Glutamatergic neuron (in vitro differentiated cells): Measurements from ENCODE around the gene SRSF8. TPM values are rescaled to one million over a fixed set of nuclear protein-coding genes. Genes with fewer than 3 reads are reported as not detected.
"Not testable (repeated sequence)": the region's sequence is repeated elsewhere in the genome, so short reads cannot be mapped to it uniquely, and the experiment has no call there.

Experiments
- DNase-seq: peaks from one replicate; pipeline ENCODE4 v3.0.0; 2022
- H3K27ac Mint-ChIP-seq: one replicate; pipeline ENCODE4 v1.8.0; 2020; ENCODE audit warnings: mild to moderate bottlenecking, mixed read lengths, inconsistent platforms; ENCODE audit not compliant: unreplicated experiment
- H3K27me3 Mint-ChIP-seq: one replicate; pipeline ENCODE4 v1.8.0; 2020; ENCODE audit warnings: mild to moderate bottlenecking, moderate library complexity, mixed read lengths, inconsistent platforms; ENCODE audit not compliant: unreplicated experiment
- H3K36me3 Mint-ChIP-seq: one replicate; pipeline ENCODE4 v1.8.0; 2020; ENCODE audit warnings: mild to moderate bottlenecking, mixed read lengths, inconsistent platforms; ENCODE audit not compliant: unreplicated experiment
- H3K4me1 Mint-ChIP-seq: one replicate; pipeline ENCODE4 v1.8.0; 2020; ENCODE audit warnings: mild to moderate bottlenecking, low read depth, mixed read lengths, inconsistent platforms; ENCODE audit not compliant: unreplicated experiment
- H3K4me3 Mint-ChIP-seq: one replicate; pipeline ENCODE4 v1.8.0; 2020; ENCODE audit warnings: mild to moderate bottlenecking, mixed read lengths, inconsistent platforms; ENCODE audit not compliant: unreplicated experiment
- H3K9me3 Mint-ChIP-seq: one replicate; pipeline ENCODE4 v1.8.0; 2020; ENCODE audit warnings: mild to moderate bottlenecking, moderate library complexity, mixed read lengths, inconsistent platforms; ENCODE audit not compliant: unreplicated experiment
- CTCF ChIP-seq: fragments of 200-600 bp; sonication (generic); IDR thresholded peaks from one replicate; pipeline ENCODE4 v1.5.0; 2021; ENCODE audit not compliant: partially characterized antibody, unreplicated experiment
- total RNA-seq: library from RNA; stranded (reverse); fragmentation: NEBNext Ultra II Directional; extraction: Animal tissue kit (Norgen Biotek cat#: 25700); gene quantifications from one replicate; pipeline ENCODE4 v1.2.1, GENCODE V29; 2021; ENCODE audit not compliant: unreplicated experiment

SRSF8 gene
- total RNA-seq, 1 donor from 2014 or later, result 45.2 TPM

DNA sequence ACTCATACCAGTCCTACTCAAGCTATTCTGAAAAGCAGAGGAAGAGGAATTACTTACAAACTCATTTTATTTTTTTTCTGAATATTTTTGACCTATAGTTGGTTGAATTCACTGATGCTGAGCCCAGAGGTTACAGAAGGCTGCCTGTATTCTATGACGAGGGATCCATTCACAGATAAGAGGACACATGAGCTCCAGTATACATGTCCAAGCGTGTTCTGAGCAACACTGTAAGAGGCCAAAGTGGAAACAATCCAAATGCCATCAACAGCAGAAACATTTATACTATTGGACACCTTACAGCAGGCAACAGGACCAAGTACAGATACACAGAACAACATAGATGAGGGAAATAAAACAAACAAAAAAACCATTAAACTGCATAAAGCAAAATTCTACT, 31.4 kb upstream of the SRSF8 start:
- no peak for TF ChIP-seq CTCF
- H3K27ac Mint-ChIP-seq, result no peak overlapping the region
- H3K4me1 Mint-ChIP-seq, result no peaks in the 10 kb centered on the region
- no peaks in the 10 kb centered on the region for H3K27me3 Mint-ChIP-seq
- peaks cover 2% of the 10 kb centered on the region for H3K9me3 Mint-ChIP-seq
- DNase-seq, result no peak
- no peaks in the 10 kb centered on the region for H3K36me3 Mint-ChIP-seq
- H3K4me3 Mint-ChIP-seq, result no peak overlapping the region

DNA sequence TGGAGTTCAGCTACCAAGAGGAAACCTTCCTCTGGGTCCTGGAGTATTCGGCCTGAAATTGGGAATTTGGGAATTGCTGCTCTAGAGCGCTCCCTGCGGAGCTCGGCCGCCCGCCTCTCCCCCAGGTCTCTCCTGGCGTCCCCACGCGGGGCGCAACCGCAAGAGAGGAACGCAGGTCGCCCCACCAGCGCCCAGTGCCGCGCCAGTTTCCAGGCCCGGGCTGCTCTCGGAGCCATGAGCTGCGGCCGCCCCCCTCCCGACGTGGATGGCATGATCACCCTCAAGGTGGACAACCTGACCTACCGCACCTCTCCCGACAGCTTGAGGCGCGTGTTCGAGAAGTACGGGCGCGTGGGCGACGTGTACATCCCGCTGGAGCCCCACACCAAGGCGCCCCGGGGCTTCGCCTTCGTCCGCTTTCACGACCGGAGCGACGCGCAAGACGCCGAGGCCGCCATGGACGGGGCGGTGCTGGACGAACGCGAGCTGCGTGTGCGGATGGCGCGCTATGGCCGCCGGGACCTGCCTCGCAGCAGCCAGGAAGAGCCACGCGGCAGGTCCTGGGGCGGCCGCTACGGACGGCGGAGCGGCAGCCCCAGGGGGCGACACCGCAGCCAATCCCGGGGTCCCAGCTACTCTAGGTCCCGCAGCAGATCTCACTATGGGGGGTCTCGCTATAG, 29.2 kb upstream of the SRSF8 start:
- not testable (repeated sequence) for H3K9me3 Mint-ChIP-seq, H3K27ac Mint-ChIP-seq, H3K27me3 Mint-ChIP-seq, H3K36me3 Mint-ChIP-seq, DNase-seq, H3K4me3 Mint-ChIP-seq, H3K4me1 Mint-ChIP-seq

- no peak overlapping the region for H3K27ac Mint-ChIP-seq
Observed at GRCh38 chr11:95042239-95042638, 24.5 kb upstream of the SRSF8 start.

GRCh38 chr11:95042906-95043305, 23.8 kb upstream of the SRSF8 start:
- DNase-seq, result no peak
- Mint-ChIP-seq H3K27ac (no peak overlapping the region), H3K4me1 (no peaks in the 10 kb centered on the region), H3K36me3 (no peaks in the 10 kb centered on the region), H3K27me3 (no peaks in the 10 kb centered on the region), H3K4me3 (no peak overlapping the region), H3K9me3 (peaks cover 2% of the 10 kb centered on the region)
- no peak for TF ChIP-seq CTCF

More at GRCh38 chr11:95042239-95042638, 24.5 kb upstream of the SRSF8 start:
- TF ChIP-seq CTCF, result no peak
- Mint-ChIP-seq H3K4me1 (no peaks in the 10 kb centered on the region), H3K36me3 (no peaks in the 10 kb centered on the region), H3K9me3 (peaks cover 2% of the 10 kb centered on the region), H3K27me3 (no peaks in the 10 kb centered on the region), H3K4me3 (no peak overlapping the region)
- DNase-seq, result no peak

DNA sequence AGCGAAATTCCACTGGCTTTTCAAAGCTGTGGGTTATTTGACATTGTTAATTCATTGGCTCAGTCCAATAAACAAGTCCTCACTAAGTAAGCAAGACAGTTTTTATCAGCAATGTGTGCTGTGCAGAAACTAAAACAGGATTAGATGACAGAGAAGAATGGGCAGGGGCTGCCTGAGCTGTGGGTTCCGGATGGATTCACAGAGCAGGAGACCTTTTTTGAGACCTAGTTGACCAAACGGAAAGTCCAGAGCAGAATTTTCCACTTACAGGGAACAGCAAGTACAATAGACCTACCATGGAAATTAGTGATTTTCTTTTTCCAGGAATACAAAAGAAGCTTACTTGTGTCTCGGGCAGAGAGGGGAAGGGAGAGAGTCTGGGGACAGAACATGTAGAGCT, 22.7 kb upstream of the SRSF8 start:
- Mint-ChIP-seq H3K4me3 (no peak overlapping the region), H3K36me3 (no peaks in the 10 kb centered on the region), H3K27me3 (no peaks in the 10 kb centered on the region)

More for the DNA sequence above, 22.7 kb upstream of the SRSF8 start:
- DNase-seq, result no peak
- H3K27ac Mint-ChIP-seq, result no peak overlapping the region
- TF ChIP-seq CTCF, result no peak
- no peaks in the 10 kb centered on the region for H3K9me3 Mint-ChIP-seq
- H3K4me1 Mint-ChIP-seq, result no peaks in the 10 kb centered on the region
